KBM-7 (cell line): ENCODE data around the gene LRRC43.

Source experiments
- DNase-seq: peaks from one replicate; pipeline ENCODE4 v3.0.0-alpha.2; 2015
- in situ Hi-C: fragments of 300-500 bp; cut with MboI; formaldehyde crosslinking; loops from 2 replicates; pipeline ENCODE4 v1.14.3; 2020; ENCODE audit warnings: low sequenced_read_pairs, low pct_unique_long_range_greater_than_20kb, mixed read lengths

Gene LRRC43, protein sequence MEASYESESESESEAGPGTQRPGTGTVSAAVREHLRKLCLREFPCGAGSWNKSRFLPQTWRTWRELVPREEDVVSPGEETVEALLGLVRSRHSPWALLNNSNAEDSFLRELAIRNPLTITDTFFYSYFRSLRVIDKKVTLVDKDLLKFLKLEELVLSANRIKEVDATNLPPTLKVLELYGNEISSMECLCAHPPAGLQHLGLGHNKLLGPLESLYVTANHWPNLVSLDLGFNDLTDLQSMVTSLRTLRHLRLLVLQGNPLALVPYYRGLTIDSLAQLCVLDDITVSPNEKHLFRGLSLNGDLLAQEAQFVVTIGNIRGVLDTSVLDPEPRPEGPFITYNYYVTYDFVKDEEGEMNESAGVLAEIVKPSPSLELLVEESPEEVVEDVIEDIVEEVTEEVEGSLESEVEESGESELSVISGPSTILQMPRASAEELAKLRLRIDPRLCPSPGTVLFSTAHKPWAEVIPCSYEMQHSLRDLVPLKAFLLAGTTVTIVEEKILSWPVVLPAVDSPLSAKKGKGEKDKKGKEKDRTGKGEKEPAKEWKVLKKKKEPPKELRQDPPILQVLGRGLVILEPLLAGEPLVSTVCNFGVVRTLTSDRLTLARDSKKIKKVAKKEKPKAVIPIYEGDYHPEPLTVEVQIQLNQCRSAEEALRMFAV

DNA sequence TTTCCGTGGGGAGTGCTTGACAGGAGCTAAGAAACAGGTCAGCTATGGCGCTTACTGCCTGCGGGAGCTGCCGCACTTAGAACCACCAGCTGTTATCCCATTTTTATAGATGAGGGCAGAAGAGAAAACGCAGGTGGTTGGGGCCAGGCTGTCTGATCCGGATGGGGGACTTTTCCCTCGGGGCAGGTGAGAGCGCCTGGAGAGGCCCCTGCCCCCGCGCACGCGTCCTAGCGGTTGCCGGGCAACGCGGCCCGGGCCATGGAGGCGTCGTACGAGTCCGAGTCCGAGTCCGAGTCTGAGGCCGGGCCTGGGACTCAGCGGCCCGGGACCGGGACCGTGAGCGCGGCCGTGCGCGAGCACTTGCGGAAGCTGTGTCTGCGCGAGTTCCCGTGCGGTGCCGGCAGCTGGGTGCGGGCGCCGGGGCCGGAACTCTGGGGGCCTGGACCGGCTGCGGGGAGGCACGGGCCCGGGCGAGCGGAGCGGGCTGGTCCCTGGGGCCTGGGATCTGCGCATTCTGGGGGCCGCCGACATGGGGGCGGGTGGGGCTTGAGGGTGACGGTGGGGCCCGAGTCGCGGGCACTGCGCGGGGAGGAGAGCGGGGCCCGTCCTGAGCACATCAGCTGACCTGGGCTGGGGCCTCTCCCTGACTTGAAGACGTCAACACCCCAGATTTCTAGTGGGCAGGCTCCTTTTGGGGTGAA is at the start of gene LRRC43:
LRRC43 (plus strand) TSS at position 237 of the 701 bp plus-strand sequence; CDS start at position 259, 22 bp downstream.
- DNase-seq, result no peak
- in situ Hi-C loops, result no loop called here

DNA sequence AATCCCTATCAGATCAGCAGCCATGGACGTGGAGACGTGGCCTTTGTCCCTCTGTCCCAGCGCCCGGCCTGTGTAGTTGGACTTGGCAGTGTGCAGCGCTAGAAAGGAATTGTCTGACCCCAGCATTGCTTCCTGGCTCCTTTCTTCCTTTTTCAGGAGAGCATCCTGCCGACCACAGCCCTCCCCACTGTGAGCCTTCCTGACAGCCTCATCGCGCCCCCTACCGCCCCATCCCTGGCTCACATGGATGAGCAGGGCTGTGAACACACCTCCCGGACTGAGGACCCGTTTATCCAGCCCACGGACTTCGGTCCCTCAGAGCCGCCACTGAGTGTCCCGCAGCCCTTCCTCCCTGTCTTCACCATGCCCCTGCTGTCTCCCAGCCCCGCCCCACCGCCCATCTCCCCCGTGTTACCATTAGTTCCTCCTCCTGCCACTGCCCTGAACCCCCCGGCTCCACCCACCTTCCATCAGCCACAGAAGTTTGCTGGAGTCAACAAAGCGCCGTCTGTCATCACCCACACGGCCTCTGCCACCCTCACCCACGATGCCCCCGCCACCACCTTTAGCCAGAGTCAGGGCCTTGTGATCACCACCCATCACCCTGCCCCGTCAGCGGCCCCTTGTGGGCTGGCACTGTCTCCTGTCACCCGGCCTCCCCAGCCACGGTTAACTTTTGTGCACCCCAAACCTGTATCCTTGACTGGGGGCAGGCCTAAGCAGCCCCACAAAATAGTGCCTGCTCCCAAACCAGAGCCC is 49.6 kb upstream of the LRRC43 start:
- in situ Hi-C loops, result no loop called here

DNA sequence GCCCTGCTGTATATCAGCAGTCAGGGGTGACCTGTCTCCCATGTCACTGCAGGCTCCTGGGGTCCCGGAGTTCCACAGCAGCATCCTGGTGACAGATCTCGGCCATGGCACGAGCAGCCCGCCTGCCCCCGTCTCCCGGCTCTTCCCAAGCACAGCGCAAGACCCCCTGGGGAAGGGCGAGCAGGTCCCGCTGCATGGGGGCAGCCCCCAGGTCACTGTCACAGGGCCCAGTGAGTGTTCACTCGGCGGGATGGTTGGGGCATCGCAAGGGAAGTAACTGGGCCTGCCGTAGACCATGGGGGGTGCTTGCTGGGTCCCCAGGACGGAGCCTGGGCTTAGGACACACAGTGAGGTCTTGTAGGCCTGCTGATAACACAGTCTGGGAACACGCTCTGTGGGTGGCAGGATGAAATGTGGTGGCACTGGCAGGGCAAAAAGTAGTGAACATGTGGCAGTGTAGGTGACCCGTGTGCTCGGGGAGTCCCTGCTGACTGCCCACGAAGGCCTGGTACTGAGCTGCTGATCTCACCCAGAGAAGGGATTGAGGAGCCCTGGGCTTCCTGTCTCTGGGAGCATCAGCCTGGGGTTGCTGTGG is 47.4 kb upstream of the LRRC43 start:
- in situ Hi-C loops, result no loop called here
- no peak for DNase-seq

More for the DNA sequence above, 49.6 kb upstream of the LRRC43 start:
- no peak for DNase-seq

DNA sequence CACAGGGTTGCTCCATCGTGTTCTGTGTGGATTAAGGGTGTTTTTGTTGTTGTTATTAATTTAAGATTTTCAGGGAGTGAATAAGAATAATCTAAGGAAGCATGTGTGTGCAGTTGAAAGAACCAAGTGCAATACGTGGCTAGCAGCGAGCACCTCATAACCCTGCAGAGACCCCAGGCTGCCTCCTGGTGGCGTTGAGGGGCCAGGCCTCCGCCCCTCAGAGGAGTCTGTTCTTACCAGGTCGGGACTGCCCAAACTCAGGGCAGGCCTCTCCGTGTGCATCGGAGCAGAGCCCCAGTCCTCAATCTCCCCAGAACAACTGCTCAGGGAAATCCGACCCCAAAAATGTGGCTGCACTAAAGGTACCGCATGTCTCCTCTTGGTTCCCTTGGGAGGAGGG is 45.7 kb upstream of the LRRC43 start:
- DNase-seq, result no peak
- in situ Hi-C loops, result no loop called here

DNA sequence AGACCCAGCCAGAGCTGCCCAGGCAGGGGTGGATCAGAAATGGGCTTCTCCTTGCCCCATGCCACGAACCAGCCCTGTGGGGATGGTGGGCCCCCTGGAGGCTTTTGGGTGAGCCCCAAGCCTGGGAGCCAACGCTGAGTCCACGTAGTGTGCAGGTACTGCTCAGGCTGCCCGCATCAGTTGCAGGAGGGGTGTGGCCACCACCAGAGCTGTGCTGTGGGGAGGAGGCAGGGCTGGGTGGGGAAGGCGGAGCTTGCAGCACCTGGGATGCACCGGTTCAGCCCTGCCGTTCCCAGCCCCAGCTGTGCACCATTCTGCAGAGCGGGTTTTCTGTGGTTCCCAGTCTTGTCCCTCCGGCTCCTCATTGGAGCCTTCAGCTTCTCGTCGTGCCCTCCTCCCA is 45.2 kb upstream of the LRRC43 start:
- in situ Hi-C loops, result no loop called here
- no peak for DNase-seq

DNA sequence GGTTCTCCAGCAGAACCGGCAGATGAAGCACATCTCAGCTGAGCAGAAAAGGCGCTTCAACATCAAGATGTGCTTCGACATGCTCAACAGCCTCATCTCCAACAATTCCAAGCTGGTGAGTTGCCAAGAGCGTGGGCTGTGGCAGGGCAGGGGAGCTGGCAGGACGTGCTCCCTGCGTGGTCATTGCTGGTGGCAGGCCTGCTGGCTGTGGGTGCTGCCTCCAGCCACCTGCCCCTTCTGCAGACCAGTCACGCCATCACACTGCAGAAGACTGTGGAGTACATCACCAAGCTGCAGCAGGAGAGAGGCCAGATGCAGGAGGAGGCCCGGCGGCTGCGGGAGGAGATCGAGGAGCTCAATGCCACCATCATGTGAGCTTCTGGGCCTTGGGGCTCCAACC is 44.7 kb upstream of the LRRC43 start:
- no peak for DNase-seq
- in situ Hi-C loops, result no loop called here

DNA sequence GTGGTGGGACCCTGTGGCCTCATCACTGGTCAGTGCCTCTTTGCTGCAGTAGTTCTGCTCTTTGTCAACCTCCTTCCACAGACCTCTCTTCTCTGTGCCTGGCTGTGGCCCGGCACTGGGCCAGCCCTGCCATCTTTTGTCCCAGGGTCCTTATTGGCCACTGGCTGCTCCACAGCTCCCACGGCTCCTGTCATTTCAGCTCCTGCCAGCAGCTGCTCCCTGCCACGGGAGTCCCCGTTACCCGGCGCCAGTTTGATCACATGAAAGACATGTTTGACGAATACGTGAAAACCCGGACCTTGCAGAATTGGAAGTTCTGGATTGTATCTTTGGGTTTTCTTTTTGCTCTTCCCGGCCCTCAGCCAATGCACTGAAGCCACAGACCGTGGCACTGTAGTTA is 44.3 kb upstream of the LRRC43 start:
- no peak for DNase-seq
- in situ Hi-C loops, result no loop called here

DNA sequence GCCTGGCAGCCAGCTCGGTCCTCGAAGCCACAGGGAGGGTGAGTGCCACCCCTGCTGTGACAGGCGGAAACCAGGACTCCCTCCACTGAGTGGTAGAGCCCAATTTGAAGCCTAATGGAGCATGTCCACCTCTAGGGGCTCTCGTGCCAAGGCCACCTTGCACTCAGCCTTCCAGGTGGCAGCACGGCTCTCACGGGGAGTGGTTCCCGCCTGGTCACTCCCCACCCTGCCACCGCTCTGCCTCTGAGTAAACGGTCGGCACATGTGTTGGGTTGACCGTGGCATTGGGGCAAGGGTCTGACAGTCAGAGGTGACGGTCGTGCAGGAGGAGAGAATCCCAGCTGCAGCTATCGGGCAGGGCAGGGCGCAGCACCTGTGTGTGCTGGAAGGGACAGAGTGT is 43.7 kb upstream of the LRRC43 start:
- no peak for DNase-seq
- in situ Hi-C loops, result no loop called here

DNA sequence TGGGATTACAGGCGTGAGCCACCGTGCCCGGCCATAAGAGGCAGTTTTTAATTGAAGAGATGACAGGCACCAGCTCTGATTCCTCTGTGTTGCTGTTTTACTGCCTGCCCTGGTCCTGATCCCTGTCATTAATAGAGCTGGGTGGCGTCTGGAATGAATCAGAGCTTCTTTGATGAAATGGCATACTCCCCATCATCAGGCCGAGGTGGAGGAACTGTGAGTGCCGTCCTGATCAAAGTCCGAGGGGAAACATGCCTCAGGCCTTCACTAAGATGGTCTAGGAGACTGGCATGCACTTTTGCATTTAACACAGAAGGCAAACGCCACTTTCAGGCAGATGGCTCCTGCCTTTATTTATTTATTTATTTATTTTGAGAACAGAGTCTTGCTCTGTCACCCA is 43.0 kb upstream of the LRRC43 start:
- in situ Hi-C loops, result no loop called here
- no peak for DNase-seq

DNA sequence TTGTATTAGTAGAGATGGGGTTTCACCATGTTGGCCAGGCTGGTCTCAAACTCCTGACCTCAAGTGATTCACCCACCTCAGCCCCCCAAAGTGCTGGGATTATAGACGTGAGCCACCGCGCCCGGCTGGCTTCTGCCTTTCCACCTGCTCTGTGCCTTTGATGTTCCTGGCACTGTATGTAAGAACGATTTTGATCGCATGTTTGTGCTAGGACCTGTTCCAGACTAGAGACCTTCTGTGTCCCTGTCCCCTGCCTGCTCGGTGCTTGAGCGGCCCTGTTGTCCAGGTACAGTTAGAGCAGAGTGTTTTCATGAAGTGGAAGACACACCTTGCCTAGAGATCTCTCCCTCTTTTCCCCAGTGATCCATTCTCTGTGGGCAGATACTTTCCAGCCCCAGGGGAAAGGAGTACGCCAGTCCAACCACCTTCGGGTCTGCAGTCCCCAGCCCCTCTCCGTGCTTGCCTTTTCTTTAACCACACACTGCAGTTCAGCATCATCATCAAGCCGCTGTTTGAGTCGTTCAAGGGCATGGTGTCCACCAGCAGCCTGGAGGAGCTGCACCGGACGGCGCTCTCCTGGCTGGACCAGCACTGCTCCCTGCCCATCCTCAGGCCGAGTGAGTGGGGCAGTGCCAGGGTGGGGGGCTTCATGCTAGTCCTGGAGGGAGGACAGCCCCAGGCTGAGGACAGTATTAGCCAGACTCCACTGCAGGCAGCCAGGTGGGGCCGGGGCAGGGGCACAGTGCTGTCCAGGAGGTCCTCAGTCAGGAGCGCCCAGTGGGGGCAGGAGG is 42.3 kb upstream of the LRRC43 start:
- no peak for DNase-seq
- in situ Hi-C loops, result no loop called here

DNA sequence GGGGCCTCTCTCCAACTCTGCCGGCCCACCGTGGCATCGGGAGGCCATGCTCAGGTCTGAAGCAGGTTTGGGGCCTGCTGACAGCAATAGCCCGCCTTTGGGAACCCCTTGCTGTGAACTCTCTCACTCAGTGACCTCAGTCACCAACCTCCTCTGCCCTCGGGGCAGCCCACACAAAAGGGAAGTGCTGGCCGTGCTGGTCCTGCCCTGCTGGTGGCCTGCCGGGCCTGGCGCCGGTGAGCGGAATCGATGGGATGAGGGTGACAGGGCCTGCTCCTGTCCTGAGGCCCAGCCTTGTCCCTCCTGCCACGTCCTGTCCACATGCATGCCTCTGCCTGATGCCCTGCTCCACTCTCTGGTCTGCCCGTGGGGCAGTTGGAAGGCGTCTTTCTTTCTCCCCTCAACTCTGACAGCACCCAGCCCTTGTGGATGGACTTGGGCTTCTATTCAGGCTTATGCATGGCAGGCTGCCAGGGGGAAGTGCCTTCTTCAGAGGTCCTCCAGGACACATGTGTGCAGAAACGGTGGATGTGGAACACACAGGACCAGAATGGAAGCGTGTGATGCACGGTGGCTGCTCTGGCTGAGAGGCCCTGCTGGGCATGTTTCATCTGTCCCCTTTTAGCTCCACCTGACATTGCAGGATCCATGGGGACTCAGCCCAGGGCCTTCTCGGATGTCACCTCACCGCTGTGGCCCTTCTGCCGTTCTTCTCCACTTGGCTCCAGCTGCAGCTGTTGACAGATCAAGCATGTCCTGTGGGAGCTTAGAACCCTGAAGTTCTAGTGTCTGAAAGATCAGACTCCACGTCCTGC is 40.8 kb upstream of the LRRC43 start:
- DNase-seq, result no peak
- in situ Hi-C loops, result no loop called here

DNA sequence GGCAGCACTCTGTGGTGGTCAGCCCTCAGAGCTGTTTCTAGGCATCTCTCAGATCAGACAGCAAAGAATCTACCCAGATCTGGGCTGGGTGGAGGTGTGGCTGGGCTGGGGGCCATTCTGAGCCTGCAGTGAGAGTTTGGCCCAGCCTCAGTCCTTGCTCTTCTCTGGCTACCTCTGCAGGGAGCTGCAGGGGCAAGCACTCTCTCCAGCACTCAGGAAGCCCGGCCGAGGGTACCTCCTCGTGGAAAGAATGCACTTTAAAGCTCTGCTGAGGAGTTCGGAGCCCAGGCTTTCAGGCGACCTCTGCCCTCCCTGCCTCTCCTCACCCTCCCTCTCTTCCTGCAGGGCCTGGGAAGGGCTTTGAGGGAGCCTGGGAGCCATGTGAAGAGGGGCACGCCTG is 40.1 kb upstream of the LRRC43 start:
- in situ Hi-C loops, result no loop called here
- DNase-seq, result no peak

DNA sequence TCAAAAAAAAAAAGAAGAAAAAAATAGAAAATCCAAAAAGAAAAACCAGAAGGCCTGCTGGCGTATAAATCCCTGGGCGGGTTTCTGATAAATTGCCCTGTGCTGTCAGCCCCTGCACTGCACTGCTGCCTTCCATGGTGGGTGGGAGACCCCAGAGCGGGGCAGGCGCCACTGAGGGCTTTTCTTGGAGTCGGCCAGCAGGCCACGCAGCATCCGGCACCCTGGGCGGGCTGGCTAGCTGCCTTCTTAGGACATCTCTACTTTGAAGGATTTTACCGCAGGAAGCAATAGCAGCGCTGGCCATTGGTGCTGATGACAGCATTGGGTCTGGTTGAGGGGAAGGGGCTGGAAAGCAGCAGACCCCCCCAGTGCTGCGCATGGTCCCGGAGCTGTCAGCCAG is 38.0 kb upstream of the LRRC43 start:
- no peak for DNase-seq
- in situ Hi-C loops, result no loop called here

DNA sequence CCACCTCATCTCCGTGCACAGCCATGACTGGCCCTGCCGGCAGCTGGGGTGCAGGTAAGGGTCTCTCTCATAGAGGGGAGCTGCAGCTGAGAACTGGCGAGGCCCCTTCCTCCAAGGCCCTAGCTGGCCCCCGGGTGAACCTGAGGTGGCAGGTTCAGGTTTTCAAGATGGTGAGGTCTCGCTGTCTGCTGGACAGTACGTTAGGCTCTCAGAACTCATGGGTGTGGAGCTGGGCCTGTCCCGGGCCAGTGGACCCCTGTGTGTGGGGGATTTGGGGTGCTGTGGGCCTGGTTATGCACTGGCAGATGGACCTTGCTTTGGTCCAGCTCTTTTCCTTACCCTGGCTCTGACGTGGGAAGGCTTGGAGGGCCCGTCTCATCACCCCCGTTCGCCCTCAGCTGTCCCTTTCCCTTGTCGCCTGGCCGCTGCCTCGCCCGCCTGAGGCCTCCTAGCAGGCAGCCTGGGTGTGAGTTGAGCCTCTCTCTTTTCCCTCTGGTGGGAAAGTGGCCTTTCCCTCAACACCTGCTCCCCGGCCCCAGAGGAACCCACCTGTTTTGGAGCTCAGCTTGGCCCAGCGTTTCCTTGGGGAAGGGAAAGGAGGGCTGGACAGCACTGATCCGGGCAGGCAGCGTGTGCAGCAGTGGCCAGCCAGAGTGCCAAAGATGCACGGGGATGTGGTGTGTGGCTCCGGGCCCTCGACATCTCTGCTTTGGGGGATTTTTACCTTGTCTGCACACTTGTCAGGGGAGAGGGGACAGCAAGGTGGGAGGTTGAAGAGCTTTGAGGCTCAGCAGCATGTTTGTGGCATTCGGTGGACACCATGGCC is 37.2 kb upstream of the LRRC43 start:
- in situ Hi-C loops, result no loop called here
- DNase-seq, result no peak

DNA sequence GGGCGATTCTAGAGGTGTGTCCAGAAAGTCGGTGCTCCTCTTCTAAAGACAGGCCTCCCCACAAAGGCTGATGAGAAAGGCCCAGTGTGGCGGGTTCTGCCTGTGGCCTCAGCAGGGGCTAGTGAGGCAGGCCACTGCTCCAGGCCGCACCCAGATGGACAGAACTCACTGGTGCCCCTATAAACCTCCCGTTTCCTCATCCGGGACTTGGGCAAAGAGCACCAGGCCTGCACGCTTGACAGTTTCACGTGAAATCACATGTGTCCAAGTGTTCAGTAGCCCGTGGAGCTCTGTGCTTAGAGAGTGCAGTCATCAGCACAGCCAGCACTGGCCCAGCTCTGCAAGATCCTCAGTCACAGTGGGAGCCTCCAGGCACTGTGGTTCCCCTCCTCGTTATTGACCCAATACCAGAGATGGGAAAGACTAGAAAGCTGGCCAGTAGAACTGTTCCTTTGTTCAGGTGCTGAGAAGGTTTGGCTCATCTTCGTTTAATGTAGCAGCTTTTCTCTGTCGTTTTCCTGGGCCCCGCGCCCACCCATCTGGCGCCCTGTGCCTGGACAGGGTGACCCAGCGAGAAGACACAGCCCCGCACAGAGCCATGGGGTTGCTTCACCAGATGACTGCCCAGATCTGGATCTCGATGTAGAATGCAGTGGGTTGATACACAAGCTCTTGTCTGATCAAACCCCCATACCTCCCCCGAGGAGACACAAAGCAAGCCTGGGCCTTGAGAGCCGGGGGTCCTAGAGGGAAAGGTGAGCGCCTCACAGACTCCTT is 35.2 kb upstream of the LRRC43 start:
- no peak for DNase-seq
- in situ Hi-C loops, result no loop called here

DNA sequence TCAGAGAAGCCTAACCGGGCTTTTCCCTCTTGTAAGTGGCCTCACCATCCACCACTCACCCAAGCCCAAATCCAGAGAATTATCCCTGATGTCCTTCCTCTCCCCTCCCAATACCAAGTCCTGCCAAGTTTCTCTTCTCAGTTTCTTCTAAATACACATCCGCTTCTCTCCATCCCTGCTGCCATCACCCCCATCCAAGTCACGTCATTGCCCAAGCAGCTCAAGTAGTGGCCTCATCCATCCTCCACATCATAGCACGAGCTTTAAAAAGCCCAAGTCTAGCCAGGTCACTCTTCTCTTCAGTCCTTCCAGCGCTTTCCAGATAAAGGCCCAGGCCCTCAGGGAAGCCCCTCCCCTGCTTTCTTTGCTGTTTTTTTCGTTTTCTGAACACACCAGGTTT is 34.3 kb upstream of the LRRC43 start:
- no peak for DNase-seq
- in situ Hi-C loops, result no loop called here
